ENCODE data around the gene COL6A3. TPM values are rescaled to one million over a fixed set of nuclear protein-coding genes. Genes with fewer than 3 reads are reported as not detected.
A peak's percentile ranks its signal among the peaks of the same experiment; 100 is the strongest.

The COL6A3 gene
- total and polyA plus RNA-seq, 11 donors: 17.4 to 290 (median 87.3) TPM

DNA sequence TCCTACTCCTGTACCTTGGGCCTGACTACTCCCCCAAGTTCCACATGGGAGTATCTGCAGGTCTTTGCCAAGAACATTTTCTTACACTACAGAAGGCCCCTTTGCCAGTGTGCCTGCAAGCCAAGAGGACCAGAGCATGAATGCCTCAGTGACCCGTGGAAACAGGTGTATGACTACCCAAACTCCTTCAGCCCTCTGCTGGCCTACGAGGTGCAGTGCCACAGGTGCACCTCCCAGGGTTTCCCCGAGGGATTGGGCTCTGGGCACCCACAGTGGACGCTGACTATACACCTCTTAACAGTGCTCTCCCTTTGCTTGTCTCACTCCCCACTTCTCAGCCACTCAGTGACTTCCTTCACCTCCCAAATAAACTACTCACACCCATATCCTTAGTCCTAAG lies 91.4 kb downstream of the COL6A3 start:
- intact Hi-C loops (cut with DNase I): loop anchor here in 6 of 10 donors (2.0 to 10.0 kb wide), 5 partner anchors 80 to 160 kb away; no protein-coding TSS in a partner anchor
- H3K27me3 ChIP-seq: no peaks in the 10 kb centered on the region
- 51 to 79% (median 65%) methylated on average over 3 to 4 of the region's 4 CpGs for WGBS, 4 donors
- H3K4me1 ChIP-seq: peaks cover 0 to 55% (median 9%) of the 10 kb centered on the region in 12 donors
- peak in 3 of 4 donors; percentile 10 to 19 (median 19) for ATAC-seq
- no peak overlapping the region for H3K4me3 ChIP-seq
- peak overlapping the region in 9 of 12 donors; percentile 10 to 92 (median 63) for H3K27ac ChIP-seq
- no peaks in the 10 kb centered on the region for H3K9me3 ChIP-seq
- TF ChIP-seq CTCF (IDR thresholded peaks at IDR 0.05): peak; percentile 10 to 52 (median 31)
- no peak for TF ChIP-seq POLR2A (IDR thresholded peaks at IDR 0.05)
- peak in 1 of 5 donors; percentile 52 for DNase-seq
- peaks cover 0 to 14% (median 0%) of the 10 kb centered on the region in 9 donors for H3K36me3 ChIP-seq

DNA sequence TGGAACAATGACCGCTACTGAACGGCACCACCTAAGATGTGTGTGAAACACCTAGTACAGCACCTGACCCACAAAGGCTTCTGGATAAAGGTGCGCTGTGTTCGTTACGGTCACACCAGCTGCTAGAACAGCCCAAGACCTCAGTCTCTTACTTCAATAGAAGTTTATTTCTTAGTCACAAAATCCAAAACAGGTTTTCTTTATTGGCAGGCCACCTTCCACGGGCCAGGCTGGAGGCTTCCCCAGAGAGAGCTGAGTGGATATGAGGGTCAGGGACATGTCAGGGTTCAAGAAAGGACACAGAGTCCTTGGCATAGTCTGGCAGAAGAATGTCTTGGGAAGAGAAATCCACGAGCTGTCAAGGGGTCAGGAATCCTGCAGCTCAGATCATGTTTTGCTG lies 92.2 kb downstream of the COL6A3 start:
- DNase-seq (no peak), ATAC-seq (peak in 2 of 4 donors; percentile 7 to 19)
- H3K27ac ChIP-seq: peak overlapping the region; percentile 10 to 92 (median 54)
- H3K27me3 ChIP-seq: no peaks in the 10 kb centered on the region
- H3K4me1 ChIP-seq: peaks cover 0 to 52% (median 9%) of the 10 kb centered on the region in 12 donors
- no peaks in the 10 kb centered on the region for H3K9me3 ChIP-seq
- WGBS, 4 donors: 84 to 89% (median 85%) methylated on average over 7 of the region's 7 CpGs
- H3K4me3 ChIP-seq: no peak overlapping the region
- intact Hi-C loops (cut with DNase I): loop anchor here in 7 of 10 donors (2.0 to 10.0 kb wide), 6 partner anchors 81 to 159 kb away; no protein-coding TSS in a partner anchor
- H3K36me3 ChIP-seq: peaks cover 0 to 12% (median 0%) of the 10 kb centered on the region in 9 donors
- TF ChIP-seq CTCF (IDR thresholded peaks at IDR 0.05) (no peak), POLR2A (IDR thresholded peaks at IDR 0.05) (no peak)

DNA sequence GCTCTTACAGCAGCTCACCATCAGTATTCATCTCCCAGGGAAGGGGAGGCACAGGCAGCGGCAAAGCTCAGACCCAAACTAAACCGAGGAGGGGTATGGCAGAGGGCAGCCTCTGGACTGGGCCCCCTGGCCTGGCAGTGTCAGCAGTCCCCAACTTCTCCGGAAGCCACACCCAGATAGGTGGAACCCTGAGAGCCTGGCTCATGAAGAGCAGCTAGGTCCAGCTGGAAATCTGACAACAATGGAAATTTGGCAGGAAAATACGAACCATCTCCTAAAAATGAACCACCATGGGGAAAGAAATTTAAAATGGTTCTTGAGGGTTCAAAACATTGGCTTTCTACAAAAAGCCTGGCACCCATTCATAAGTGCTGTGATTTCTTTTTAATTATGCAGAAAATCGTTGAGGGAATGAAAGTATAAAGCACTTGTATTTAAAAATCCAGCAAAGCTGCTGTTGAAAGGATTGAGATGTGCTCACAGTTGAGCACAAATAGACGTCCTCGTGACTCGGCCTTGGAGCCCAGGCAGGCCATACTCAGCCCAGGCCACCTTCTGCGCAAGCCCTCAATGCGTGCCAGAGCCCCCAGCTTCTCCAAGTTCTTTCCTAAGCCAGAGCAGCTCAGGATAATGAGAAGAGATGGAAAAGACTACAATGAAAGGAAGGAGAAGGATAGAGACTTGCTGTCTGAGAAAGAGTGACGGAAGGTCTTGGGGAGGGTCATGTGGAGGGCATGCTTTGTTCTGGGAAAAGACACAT lies 93.0 kb downstream of the COL6A3 start:
- Histone ChIP-seq H3K4me3 (no peak overlapping the region), H3K9me3 (no peaks in the 10 kb centered on the region), H3K4me1 (peaks cover 0 to 53% (median 13%) of the 10 kb centered on the region in 12 donors), H3K36me3 (peaks cover 0 to 12% (median 0%) of the 10 kb centered on the region in 9 donors), H3K27me3 (no peaks in the 10 kb centered on the region), H3K27ac (peak overlapping the region; percentile 10 to 92 (median 60))
- TF ChIP-seq POLR2A (IDR thresholded peaks at IDR 0.05) (no peak), CTCF (IDR thresholded peaks at IDR 0.05) (no peak)
- peak in 4 of 5 donors; percentile 67 to 82 (median 68) for DNase-seq
- peak; percentile 71 to 85 (median 76) for ATAC-seq
- intact Hi-C loops (cut with DNase I): loop anchor here in 6 of 10 donors (2.0 to 10.0 kb wide), 5 partner anchors 81 to 159 kb away; no protein-coding TSS in a partner anchor
- WGBS, 4 donors: 58 to 68% (median 61%) methylated on average over 10 to 11 of the region's 11 CpGs

GRCh38 chr2:237319887-237320286 lies 94.1 kb downstream of the COL6A3 start:
- Histone ChIP-seq H3K4me3 (no peak overlapping the region), H3K36me3 (peaks cover 0 to 8% (median 0%) of the 10 kb centered on the region in 9 donors), H3K27me3 (no peaks in the 10 kb centered on the region), H3K4me1 (peaks cover 0 to 55% (median 19%) of the 10 kb centered on the region in 12 donors), H3K9me3 (no peaks in the 10 kb centered on the region), H3K27ac (peak overlapping the region in 5 of 12 donors; percentile 51 to 92 (median 77))
- no peak for ATAC-seq
- DNase-seq: no peak
- intact Hi-C loops (cut with DNase I): loop anchor here in 6 of 10 donors (2.0 to 10.0 kb wide), 7 partner anchors 38 to 158 kb away; no protein-coding TSS in a partner anchor
- TF ChIP-seq POLR2A (IDR thresholded peaks at IDR 0.05): no peak
- TF ChIP-seq CTCF (IDR thresholded peaks at IDR 0.05): no peak
- 80 to 92% (median 87%) methylated on average over 4 of the region's 4 CpGs for WGBS, 4 donors
